Loucy (cell line): ENCODE results near the gene CADM1.

ENCODE experiments used
- H2AFZ ChIP-seq: fragments of 200-600 bp; sonication (generic); 2 replicates; pipeline ENCODE4 v1.6.0; 2016; ENCODE audit warnings: antibody characterized with exemption, mild to moderate bottlenecking, low read length, moderate library complexity
- H3F3A ChIP-seq: fragments of 200-600 bp; 2 replicates; pipeline ENCODE4 v1.6.0; 2016; ENCODE audit warnings: antibody characterized with exemption, low read depth, mild to moderate bottlenecking
- H3K27me3 ChIP-seq: fragments of 200-600 bp; sonication (generic); 2 replicates; pipeline ENCODE4 v1.6.1; 2014; ENCODE audit warnings: low read length, mild to moderate bottlenecking; ENCODE audit not compliant: insufficient read depth, poor library complexity, severe bottlenecking
- H3K36me3 ChIP-seq: fragments of 200-600 bp; sonication (generic); 2 replicates; pipeline ENCODE4 v1.6.1; 2016; ENCODE audit warnings: low read length; ENCODE audit not compliant: insufficient read depth
- H3K4me1 ChIP-seq: fragments of 200-600 bp; sonication (generic); 2 replicates; pipeline ENCODE4 v1.5.1; 2014; ENCODE audit warnings: low read length, mild to moderate bottlenecking; ENCODE audit not compliant: insufficient read depth, poor library complexity, severe bottlenecking
- H3K4me2 ChIP-seq: fragments of 200-600 bp; sonication (generic); 2 replicates; pipeline ENCODE4 v1.6.0; 2014; ENCODE audit warnings: antibody characterized with exemption, low read length, low read depth, mild to moderate bottlenecking; ENCODE audit not compliant: poor library complexity, severe bottlenecking
- H3K4me3 ChIP-seq: fragments of 200-600 bp; sonication (generic); 2 replicates; pipeline ENCODE4 v1.5.1; 2014; ENCODE audit warnings: low read length, mild to moderate bottlenecking, mixed read lengths; ENCODE audit not compliant: poor library complexity, severe bottlenecking
- H3K79me2 ChIP-seq: fragments of 200-600 bp; sonication (generic); 2 replicates; pipeline ENCODE4 v1.6.1; 2014; ENCODE audit warnings: low read length; ENCODE audit not compliant: insufficient read depth
- H3K9ac ChIP-seq: fragments of 200-600 bp; sonication (generic); 2 replicates; pipeline ENCODE4 v1.6.0; 2014; ENCODE audit warnings: mild to moderate bottlenecking, low read depth, low read length, moderate library complexity; ENCODE audit not compliant: poor library complexity, severe bottlenecking
- H3K9me2 ChIP-seq: fragments of 200-600 bp; sonication (generic); replicated peaks from 2 replicates; pipeline ENCODE4 v1.6.1; 2016; ENCODE audit warnings: low read depth, low read length, mixed read lengths
- H3K9me3 ChIP-seq: fragments of 200-600 bp; sonication (generic); 2 replicates; pipeline ENCODE4 v1.6.1; 2014; ENCODE audit warnings: mild to moderate bottlenecking, antibody characterized with exemption, low read length, low read depth; ENCODE audit not compliant: insufficient read depth
- H4K20me1 ChIP-seq: fragments of 200-600 bp; sonication (generic); 2 replicates; pipeline ENCODE4 v1.6.0; 2014; ENCODE audit warnings: antibody characterized with exemption, low read length, mild to moderate bottlenecking; ENCODE audit not compliant: insufficient read depth, poor library complexity, severe bottlenecking
- EZH2phosphoT487 ChIP-seq: fragments of 200-600 bp; IDR thresholded peaks from 2 replicates; pipeline ENCODE4 v1.6.1; 2018; ENCODE audit warnings: antibody characterized with exemption, mild to moderate bottlenecking, moderate library complexity, borderline replicate concordance
- TF ChIP-seq, protein P1 (sequence below): fragments of 200-600 bp; sonication (generic); conservative IDR thresholded peaks from 2 replicates; pipeline ENCODE4 v1.5.1; 2014; ENCODE audit warnings: mild to moderate bottlenecking, antibody characterized with exemption, low read length

Gene CADM1

GRCh38 chr11:115527534-115528125 is 23.4 kb upstream of the CADM1 start:
- H3F3A ChIP-seq: no peaks in the 10 kb centered on the region
- no peaks in the 10 kb centered on the region; the same call in 1 of the 2 replicates for H3K9me3 ChIP-seq
- TF ChIP-seq, protein P1, sequence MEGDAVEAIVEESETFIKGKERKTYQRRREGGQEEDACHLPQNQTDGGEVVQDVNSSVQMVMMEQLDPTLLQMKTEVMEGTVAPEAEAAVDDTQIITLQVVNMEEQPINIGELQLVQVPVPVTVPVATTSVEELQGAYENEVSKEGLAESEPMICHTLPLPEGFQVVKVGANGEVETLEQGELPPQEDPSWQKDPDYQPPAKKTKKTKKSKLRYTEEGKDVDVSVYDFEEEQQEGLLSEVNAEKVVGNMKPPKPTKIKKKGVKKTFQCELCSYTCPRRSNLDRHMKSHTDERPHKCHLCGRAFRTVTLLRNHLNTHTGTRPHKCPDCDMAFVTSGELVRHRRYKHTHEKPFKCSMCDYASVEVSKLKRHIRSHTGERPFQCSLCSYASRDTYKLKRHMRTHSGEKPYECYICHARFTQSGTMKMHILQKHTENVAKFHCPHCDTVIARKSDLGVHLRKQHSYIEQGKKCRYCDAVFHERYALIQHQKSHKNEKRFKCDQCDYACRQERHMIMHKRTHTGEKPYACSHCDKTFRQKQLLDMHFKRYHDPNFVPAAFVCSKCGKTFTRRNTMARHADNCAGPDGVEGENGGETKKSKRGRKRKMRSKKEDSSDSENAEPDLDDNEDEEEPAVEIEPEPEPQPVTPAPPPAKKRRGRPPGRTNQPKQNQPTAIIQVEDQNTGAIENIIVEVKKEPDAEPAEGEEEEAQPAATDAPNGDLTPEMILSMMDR: no peak
- no peak for TF ChIP-seq EZH2phosphoT487
- no peak overlapping the region for H3K4me3 ChIP-seq
- no peak overlapping the region for H3K4me2 ChIP-seq
- H3K36me3 ChIP-seq: no peaks in the 10 kb centered on the region
- H3K9ac ChIP-seq: no peak overlapping the region
- no peaks in the 10 kb centered on the region for H3K27me3 ChIP-seq
- H3K9me2 ChIP-seq: no peaks in the 10 kb centered on the region
- no peak overlapping the region for H2AFZ ChIP-seq
- no peaks in the 10 kb centered on the region for H3K79me2 ChIP-seq
- no peaks in the 10 kb centered on the region for H4K20me1 ChIP-seq
- H3K4me1 ChIP-seq: no peaks in the 10 kb centered on the region

DNA sequence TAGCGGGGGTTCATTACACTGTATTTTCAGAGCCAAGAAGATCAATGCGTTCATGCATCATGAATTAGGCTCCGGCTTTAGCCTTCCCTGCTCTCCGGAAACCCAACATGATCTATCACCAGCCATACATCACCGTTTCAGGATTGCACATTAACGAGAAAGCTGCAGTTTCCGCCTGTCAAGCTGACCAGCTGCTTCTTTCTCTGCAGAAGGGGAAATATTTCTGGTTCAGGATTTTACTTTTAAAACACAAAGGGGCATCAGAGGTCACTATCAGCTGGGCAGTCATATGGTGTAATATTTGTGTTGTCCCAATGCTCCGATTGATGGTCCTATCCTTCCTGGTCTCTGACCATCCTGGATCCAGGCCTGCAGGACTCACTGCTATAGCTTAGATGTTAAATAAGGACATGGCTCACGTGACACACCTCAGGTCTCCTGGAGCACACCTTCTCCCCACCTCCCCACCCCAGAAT is 21.4 kb upstream of the CADM1 start:
- no peaks in the 10 kb centered on the region for H3K27me3 ChIP-seq
- H3K9me2 ChIP-seq: no peaks in the 10 kb centered on the region
- no peaks in the 10 kb centered on the region for H3K4me1 ChIP-seq
- H3K79me2 ChIP-seq: no peaks in the 10 kb centered on the region
- no peak overlapping the region for H3K4me2 ChIP-seq
- H3F3A ChIP-seq: no peaks in the 10 kb centered on the region
- no peaks in the 10 kb centered on the region; the same call in 1 of the 2 replicates for H3K9me3 ChIP-seq
- H3K4me3 ChIP-seq: no peak overlapping the region
- TF ChIP-seq EZH2phosphoT487: no peak
- TF ChIP-seq, protein P1: no peak
- H2AFZ ChIP-seq: no peak overlapping the region
- H3K36me3 ChIP-seq: no peaks in the 10 kb centered on the region
- H3K9ac ChIP-seq: no peak overlapping the region
- H4K20me1 ChIP-seq: no peaks in the 10 kb centered on the region

DNA sequence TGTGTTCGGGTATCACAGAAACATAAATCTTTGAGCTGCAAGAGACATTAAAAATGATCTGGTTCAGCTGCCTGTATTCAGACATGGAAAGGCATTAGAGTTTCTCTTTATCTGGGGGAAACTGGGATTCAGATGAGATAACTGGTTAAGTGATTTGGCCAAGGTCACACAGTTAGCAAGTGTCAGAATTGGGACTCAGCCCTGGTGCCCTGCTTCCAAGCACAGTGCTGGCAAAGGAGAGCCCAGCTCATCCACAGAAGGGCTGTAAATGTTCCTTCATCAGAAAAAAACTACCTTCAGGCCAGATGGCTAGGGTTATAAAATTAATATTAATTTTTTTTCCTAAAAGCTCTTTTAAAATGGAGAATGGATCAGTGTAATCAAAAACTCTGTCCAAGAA is 20.4 kb upstream of the CADM1 start:
- TF ChIP-seq, protein P1: no peak
- no peak for TF ChIP-seq EZH2phosphoT487

More for the DNA sequence above, 20.4 kb upstream of the CADM1 start:
- H3K9me2 ChIP-seq: no peaks in the 10 kb centered on the region
- H2AFZ ChIP-seq: no peak overlapping the region
- H3K4me3 ChIP-seq: no peak overlapping the region
- H3K27me3 ChIP-seq: no peaks in the 10 kb centered on the region
- H3K9ac ChIP-seq: no peak overlapping the region
- no peaks in the 10 kb centered on the region for H3K79me2 ChIP-seq
- no peaks in the 10 kb centered on the region for H4K20me1 ChIP-seq
- no peak overlapping the region for H3K4me2 ChIP-seq
- no peaks in the 10 kb centered on the region; the same call in 1 of the 2 replicates for H3K9me3 ChIP-seq
- H3K36me3 ChIP-seq: no peaks in the 10 kb centered on the region
- H3F3A ChIP-seq: no peaks in the 10 kb centered on the region
- no peaks in the 10 kb centered on the region for H3K4me1 ChIP-seq
